GM23248 (cell line): Measurements from ENCODE around the gene DTNB.

Source experiments
- EZH2 ChIP-seq: fragments of 200-600 bp; sonication (generic); IDR thresholded peaks from 2 replicates; pipeline ENCODE4 v1.6.1; 2018; ENCODE audit warnings: antibody characterized with exemption, mild to moderate bottlenecking; ENCODE audit not compliant: insufficient read depth, poor library complexity, severe bottlenecking
- EZH2phosphoT487 ChIP-seq: fragments of 200-600 bp; sonication (generic); IDR thresholded peaks from 2 replicates; pipeline ENCODE4 v1.6.1; 2018; ENCODE audit warnings: antibody characterized with exemption, moderate library complexity, mild to moderate bottlenecking, low read depth; ENCODE audit not compliant: insufficient read depth

GRCh38 chr2:25720575-25720974 lies 47.2 kb upstream of the DTNB start:
- no peak for TF ChIP-seq EZH2
- TF ChIP-seq EZH2phosphoT487 = no peak
